Measurements from ENCODE around the gene WWOX.

The WWOX gene

DNA sequence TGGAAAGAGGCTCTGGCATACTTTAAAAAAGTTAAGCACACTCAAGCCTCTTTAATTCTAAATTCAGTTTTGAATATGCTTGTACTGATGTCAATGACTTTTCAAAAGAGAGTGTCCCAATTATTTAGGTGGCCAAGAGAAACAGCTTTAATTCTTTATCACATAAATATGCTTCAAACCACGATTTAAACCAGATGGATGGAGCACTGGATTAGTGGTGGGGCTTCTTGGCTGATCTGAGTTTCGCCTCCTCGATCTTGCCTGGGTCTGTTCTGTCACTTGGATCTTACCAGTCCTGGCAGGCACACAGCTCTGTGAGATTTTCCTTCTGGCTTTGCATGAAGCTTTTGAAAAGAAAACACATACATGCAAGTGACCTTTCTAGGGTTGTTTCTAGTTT lies 1033.2 kb downstream of the WWOX start:
- TF ChIP-seq, protein P1, sequence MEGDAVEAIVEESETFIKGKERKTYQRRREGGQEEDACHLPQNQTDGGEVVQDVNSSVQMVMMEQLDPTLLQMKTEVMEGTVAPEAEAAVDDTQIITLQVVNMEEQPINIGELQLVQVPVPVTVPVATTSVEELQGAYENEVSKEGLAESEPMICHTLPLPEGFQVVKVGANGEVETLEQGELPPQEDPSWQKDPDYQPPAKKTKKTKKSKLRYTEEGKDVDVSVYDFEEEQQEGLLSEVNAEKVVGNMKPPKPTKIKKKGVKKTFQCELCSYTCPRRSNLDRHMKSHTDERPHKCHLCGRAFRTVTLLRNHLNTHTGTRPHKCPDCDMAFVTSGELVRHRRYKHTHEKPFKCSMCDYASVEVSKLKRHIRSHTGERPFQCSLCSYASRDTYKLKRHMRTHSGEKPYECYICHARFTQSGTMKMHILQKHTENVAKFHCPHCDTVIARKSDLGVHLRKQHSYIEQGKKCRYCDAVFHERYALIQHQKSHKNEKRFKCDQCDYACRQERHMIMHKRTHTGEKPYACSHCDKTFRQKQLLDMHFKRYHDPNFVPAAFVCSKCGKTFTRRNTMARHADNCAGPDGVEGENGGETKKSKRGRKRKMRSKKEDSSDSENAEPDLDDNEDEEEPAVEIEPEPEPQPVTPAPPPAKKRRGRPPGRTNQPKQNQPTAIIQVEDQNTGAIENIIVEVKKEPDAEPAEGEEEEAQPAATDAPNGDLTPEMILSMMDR (IDR thresholded peaks at IDR 0.05; ENCODE audit: control extremely low read depth, extremely low read depth, low read depth, missing control alignments): no peak
- CTCF ChIA-PET: no interaction called here
- POLR2A ChIA-PET: no interaction called here
- no peak for DNase-seq (ENCODE audit: extremely low spot score)

DNA sequence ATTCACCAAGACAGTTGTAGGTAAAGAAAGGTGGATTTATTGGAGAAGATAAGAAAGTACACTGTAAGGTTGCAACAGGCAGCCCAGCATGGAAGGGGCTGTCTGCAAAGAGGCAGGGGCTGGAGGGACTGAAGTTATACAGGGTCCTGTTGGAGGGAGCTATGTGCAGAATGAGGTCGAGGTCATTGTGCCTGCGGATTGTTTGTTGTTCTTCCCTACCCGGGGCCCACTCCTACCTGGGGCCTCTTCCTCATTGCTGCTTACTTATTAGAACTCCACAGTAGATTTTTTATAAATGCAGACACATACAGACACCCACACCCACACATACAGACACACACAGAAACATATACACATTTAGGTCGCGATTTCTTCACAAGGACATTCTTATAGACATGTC lies 1034.8 kb downstream of the WWOX start:
- CTCF ChIA-PET: no interaction called here
- no peak for DNase-seq (ENCODE audit: extremely low spot score)
- POLR2A ChIA-PET: no interaction called here
- TF ChIP-seq, protein P1 (IDR thresholded peaks at IDR 0.05; ENCODE audit: control extremely low read depth, extremely low read depth, low read depth, missing control alignments): no peak

DNA sequence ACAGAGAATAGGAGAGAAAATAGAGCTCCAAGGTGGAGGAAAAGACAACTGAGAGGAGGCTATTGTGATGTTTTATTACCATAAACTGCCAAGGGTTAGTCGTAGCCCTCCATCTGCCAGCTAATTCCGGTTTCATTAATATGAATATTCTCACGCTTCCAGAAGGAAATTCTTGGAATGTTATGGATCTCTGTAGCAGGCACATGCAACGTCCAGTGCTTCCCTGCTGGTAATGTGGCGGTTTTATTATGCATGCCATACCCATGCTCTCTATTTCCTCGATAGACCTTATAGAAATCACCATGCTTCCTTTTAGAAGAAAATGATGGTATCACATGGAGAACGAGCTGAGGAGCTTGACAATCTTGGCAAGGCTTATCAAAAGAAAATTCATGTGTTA lies 1037.5 kb downstream of the WWOX start:
- TF ChIP-seq, protein P1 (IDR thresholded peaks at IDR 0.05; ENCODE audit: control extremely low read depth, extremely low read depth, low read depth, missing control alignments): no peak
- ChIA-PET POLR2A (no interaction called here), CTCF (interaction anchor here (1.0 to 2.5 kb wide), 3 partner anchors 9 to 12 kb away, joined by 3 to 9 read pairs (median 3); no protein-coding TSS in a partner anchor)
- DNase-seq (ENCODE audit: extremely low spot score): no peak

DNA sequence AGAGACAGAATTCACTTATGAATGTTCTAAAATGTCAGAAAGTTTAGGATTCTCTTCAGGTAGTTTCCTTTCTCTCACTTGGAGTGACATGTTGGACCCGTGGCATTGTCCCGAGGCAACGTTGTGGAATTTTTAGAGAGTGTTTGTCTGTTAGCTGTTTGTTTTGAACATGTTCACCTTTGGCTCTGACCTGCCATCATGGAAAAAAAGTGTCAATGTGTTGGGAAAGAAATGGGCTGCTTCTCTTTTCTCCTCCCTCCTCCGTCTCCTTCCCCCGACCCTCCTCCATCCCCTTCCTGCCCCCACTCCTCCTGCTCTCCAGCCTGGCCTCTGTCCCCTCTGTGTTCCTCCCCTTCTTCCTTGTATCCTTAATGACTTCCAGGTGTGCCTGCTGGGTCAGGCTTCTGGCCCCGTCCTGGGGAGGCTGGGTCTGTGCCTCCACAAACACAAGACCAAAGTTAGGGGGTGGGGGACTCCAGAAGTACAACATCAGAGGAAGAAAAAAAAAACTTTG lies 1038.0 kb downstream of the WWOX start:
- DNase-seq (ENCODE audit: extremely low spot score): no peak
- POLR2A ChIA-PET: no interaction called here
- CTCF ChIA-PET: interaction anchor here (1.0 to 2.5 kb wide), 3 partner anchors 8 to 12 kb away, joined by 3 to 9 read pairs (median 3); no protein-coding TSS in a partner anchor
- TF ChIP-seq, protein P1 (IDR thresholded peaks at IDR 0.05; ENCODE audit: control extremely low read depth, extremely low read depth, low read depth, missing control alignments): no peak

DNA sequence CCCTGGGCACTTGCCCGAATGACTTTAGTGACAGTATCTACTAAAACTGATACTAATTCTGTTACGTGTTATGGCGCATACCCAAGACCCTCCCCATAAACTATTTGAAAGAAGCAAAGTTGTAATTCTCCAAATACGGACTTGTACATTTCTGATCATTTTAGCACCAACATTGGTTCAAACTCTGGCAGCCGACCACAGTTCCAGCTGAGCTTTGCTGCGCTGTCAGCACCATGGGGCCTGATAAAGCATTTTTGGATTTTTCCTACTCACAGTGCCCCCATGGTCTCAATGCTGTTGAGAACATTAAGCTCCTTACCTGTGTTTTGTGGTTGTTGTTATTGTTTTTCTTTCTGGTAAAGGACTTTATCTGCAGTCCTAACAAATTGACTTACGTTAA lies 1040.3 kb downstream of the WWOX start:
- TF ChIP-seq, protein P1 (IDR thresholded peaks at IDR 0.05; ENCODE audit: control extremely low read depth, extremely low read depth, low read depth, missing control alignments): no peak
- DNase-seq (ENCODE audit: extremely low spot score): no peak
- CTCF ChIA-PET: no interaction called here
- POLR2A ChIA-PET: no interaction called here

DNA sequence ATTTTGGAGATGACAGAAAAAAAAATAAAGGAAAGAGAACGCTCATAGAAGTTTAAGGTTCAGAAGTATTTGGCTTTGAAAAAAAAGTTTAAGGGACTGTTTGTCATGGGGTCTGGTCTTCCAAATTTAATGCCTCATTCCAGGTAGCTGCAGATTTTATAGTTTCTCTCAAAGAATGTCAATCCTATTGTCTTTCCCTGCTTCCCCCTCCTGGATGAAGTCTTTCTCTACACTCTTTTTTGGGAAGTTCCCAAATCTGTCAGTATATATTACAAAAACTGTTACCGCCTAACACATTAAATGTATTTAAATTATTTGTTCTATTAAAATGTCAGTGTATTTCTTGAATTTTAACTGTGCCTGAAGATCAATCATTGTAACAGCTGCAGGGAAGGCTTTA lies 1043.6 kb downstream of the WWOX start:
- DNase-seq (ENCODE audit: extremely low spot score): no peak
- ChIA-PET CTCF (no interaction called here), POLR2A (no interaction called here)
- TF ChIP-seq, protein P1 (IDR thresholded peaks at IDR 0.05; ENCODE audit: control extremely low read depth, extremely low read depth, low read depth, missing control alignments): no peak

DNA sequence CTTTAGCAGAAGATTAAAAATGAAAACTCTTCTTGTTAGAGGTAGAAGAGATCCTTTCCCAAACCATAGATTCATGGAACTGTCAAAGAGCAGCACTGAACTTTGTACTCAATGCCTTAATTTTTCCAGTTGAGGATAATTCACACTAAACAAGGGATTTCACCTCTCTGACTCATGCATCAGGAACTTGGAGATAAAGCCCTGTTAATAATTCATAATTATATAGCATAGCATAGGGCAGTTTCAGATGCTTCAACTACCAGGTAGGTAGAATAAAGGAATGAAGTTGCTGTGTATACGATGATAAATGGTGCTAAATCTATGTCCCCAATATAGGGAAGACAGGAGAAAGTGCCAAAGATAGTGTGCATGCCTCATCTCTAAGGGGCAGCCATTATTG lies 1050.7 kb downstream of the WWOX start:
- DNase-seq (ENCODE audit: extremely low spot score): no peak
- CTCF ChIA-PET: no interaction called here
- TF ChIP-seq, protein P1 (IDR thresholded peaks at IDR 0.05; ENCODE audit: control extremely low read depth, extremely low read depth, low read depth, missing control alignments): no peak
- POLR2A ChIA-PET: no interaction called here
